ENCODE data around the gene C9orf72.

DNA sequence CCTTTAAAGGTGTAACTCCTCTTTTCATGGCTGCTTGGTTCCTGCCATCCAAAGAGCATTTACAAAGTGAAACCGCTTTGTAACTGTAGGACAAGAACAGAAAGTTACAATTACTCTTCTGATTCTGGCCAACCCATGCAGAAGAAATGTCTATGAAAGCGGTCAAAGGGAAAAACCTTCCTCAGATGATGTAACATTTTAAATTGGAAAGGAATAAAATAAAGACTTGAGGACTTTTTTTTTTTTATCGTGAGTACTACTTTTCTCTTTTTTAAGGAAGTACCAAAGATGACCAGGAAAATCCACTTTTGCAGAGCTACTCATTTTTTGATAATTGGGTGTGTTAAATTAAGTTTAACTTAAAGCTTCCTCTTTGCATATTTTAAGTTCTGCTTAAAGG, 13.0 kb upstream of the C9orf72 start:
- TF ChIP-seq CTCF (IDR thresholded peaks at IDR 0.05) (no peak), POLR2A (IDR thresholded peaks at IDR 0.05) (no peak)
